HG03354 (cell line): Measurements from ENCODE around the gene LCNL1.

Experiments
- ATAC-seq: cut with Tn5 transposase; IDR thresholded peaks from one replicate; pipeline ENCODE4 v1.9.1; 2021; ENCODE audit warnings: mild to moderate bottlenecking; ENCODE audit not compliant: unreplicated experiment, poor library complexity, severe bottlenecking

LCNL1 gene

GRCh38 chr9:136946228-136947027 is 36.4 kb upstream of the LCNL1 start:
- ATAC-seq: no peak

GRCh38 chr9:136947028-136947891 is 35.5 kb upstream of the LCNL1 start:
- no peak for ATAC-seq

- ATAC-seq: no peak
Observed at GRCh38 chr9:136947955-136948510, 34.8 kb upstream of the LCNL1 start.

- ATAC-seq: no peak
Observed at GRCh38 chr9:136949239-136949816, 33.5 kb upstream of the LCNL1 start.

- peak; percentile 90 for ATAC-seq
Observed at GRCh38 chr9:136949817-136950655, 32.8 kb upstream of the LCNL1 start.

GRCh38 chr9:136950656-136951276 is 32.0 kb upstream of the LCNL1 start:
- ATAC-seq: no peak

GRCh38 chr9:136951541-136952320 is 31.1 kb upstream of the LCNL1 start, which contains the start of gene LCN12:
Gene LCN12 (plus strand): TSS chr9:136952273. CDS start chr9:136952328, 55 bp downstream.
- no peak for ATAC-seq

GRCh38 chr9:136952321-136952850 is 30.4 kb upstream of the LCNL1 start:
- no peak for ATAC-seq

- no peak for ATAC-seq
Observed at GRCh38 chr9:136952876-136953770, 29.7 kb upstream of the LCNL1 start.

- no peak for ATAC-seq
Observed at GRCh38 chr9:136953771-136954269, 29.0 kb upstream of the LCNL1 start.

- ATAC-seq: no peak
Observed at GRCh38 chr9:136954270-136955083, 28.3 kb upstream of the LCNL1 start.

GRCh38 chr9:136955202-136955942 is 27.4 kb upstream of the LCNL1 start:
- no peak for ATAC-seq

GRCh38 chr9:136955943-136956335 is 26.9 kb upstream of the LCNL1 start:
- ATAC-seq: no peak

- no peak for ATAC-seq
Observed at GRCh38 chr9:136956604-136957003, 26.2 kb upstream of the LCNL1 start.

GRCh38 chr9:136957461-136957860 is 25.3 kb upstream of the LCNL1 start:
- ATAC-seq: no peak
